Mesothelial cell of epicardium (in vitro differentiated cells): ENCODE measurements around the gene MYCBP2. TPM values are rescaled to one million over a fixed set of nuclear protein-coding genes. Genes with fewer than 3 reads are reported as not detected.
"Not testable (repeated sequence)": the region's sequence is repeated elsewhere in the genome, so short reads cannot be mapped to it uniquely, and the experiment has no call there.

Source experiments
- DNase-seq, 2 experiments: peaks; one replicate each; pipeline ENCODE4 v3.0.0; 2021; ENCODE audit warnings: low spot score in 2 of 2; ENCODE audit not compliant: unreplicated experiment in 2 of 2
- H3K27ac Mint-ChIP-seq: 2 replicates; pipeline ENCODE4 v1.8.0; 2021; ENCODE audit warnings: mixed read lengths
- H3K27me3 Mint-ChIP-seq: 2 replicates; pipeline ENCODE4 v1.8.0; 2021; ENCODE audit warnings: low read depth, mixed read lengths
- H3K36me3 Mint-ChIP-seq: 2 replicates; pipeline ENCODE4 v1.8.0; 2021; ENCODE audit warnings: mixed read lengths
- H3K4me1 Mint-ChIP-seq: 2 replicates; pipeline ENCODE4 v1.8.0; 2021; ENCODE audit warnings: mixed read lengths
- H3K4me3 Mint-ChIP-seq: 2 replicates; pipeline ENCODE4 v1.8.0; 2021; ENCODE audit warnings: mild to moderate bottlenecking, moderate library complexity, mixed read lengths
- H3K9me3 Mint-ChIP-seq: 2 replicates; pipeline ENCODE4 v1.8.0; 2021; ENCODE audit warnings: mixed read lengths
- CTCF ChIP-seq: fragments of 200-600 bp; sonication (generic); IDR thresholded peaks from one replicate; pipeline ENCODE4 v1.5.0; 2021; ENCODE audit warnings: antibody characterized with exemption; ENCODE audit not compliant: unreplicated experiment
- total RNA-seq: library from RNA; stranded (reverse); gene quantifications from 3 replicates; pipeline ENCODE4 v1.2.1, GENCODE V29; 2021

Gene MYCBP2
- total RNA-seq, 1 donor from 2014 or later, result 72.3 TPM

DNA sequence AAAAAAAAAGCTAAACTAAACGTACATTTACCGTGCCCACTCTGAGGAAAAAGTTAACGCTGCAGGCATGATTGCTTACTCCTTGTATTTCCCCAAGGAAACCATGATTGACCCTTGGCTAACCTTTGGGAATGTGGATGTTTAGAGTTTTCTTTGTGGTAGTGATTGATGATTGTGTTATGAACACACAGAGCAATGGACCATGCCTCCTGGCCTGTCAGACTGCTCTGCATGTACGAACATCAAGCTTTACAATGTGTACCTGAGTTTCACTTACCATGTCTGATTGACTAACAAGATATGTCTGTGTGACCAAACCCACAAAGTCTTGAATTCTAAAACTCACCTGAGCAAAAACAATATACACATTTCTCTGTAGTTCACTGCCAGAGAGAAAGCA lies 35.1 kb downstream of the MYCBP2 start:
- peak overlapping the region; percentile 70 for H3K27ac Mint-ChIP-seq

GRCh38 chr13:77290342-77290741 lies 36.6 kb downstream of the MYCBP2 start:
- H3K36me3 Mint-ChIP-seq, result peaks cover 53% of the 10 kb centered on the region
- H3K27me3 Mint-ChIP-seq, result no peaks in the 10 kb centered on the region
- TF ChIP-seq CTCF, result no peak
- H3K4me3 Mint-ChIP-seq, result no peak overlapping the region
- no peak overlapping the region for H3K27ac Mint-ChIP-seq
- DNase-seq, result no peak
- H3K9me3 Mint-ChIP-seq, result peaks cover 30% of the 10 kb centered on the region
- H3K4me1 Mint-ChIP-seq, result peaks cover 13% of the 10 kb centered on the region

More for the DNA sequence above, 35.1 kb downstream of the MYCBP2 start:
- TF ChIP-seq CTCF, result no peak
- Mint-ChIP-seq H3K4me3 (no peak overlapping the region), H3K4me1 (peaks cover 13% of the 10 kb centered on the region), H3K27me3 (no peaks in the 10 kb centered on the region), H3K36me3 (peaks cover 58% of the 10 kb centered on the region), H3K9me3 (peaks cover 30% of the 10 kb centered on the region)
- no peak for DNase-seq

GRCh38 chr13:77289851-77290250 lies 37.0 kb downstream of the MYCBP2 start:
- no peak for TF ChIP-seq CTCF
- H3K4me1 Mint-ChIP-seq, result peaks cover 13% of the 10 kb centered on the region
- H3K27ac Mint-ChIP-seq, result no peak overlapping the region
- DNase-seq, result no peak
- H3K36me3 Mint-ChIP-seq, result peaks cover 52% of the 10 kb centered on the region
- H3K27me3 Mint-ChIP-seq, result no peaks in the 10 kb centered on the region
- H3K4me3 Mint-ChIP-seq, result no peak overlapping the region
- peaks cover 30% of the 10 kb centered on the region for H3K9me3 Mint-ChIP-seq

DNA sequence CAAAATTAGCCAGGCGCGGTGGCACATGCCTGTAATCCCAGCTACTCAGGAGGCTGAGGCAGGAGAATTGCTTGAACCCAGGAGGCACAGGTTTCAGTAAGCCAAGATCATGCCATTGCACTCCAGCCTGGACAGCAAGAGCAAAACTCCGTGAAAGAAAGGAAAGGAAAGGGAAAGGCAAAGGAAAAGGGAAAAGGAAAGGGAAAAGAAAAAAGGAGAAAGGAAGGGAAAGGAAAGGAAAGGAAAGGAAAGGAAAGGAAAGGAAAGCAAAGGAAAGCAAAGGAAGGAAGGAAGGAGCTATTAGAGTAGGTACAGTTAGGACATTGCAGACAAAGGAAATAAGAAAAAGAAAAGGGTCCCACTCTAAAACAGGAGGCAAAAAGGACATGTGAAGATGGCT lies 41.3 kb downstream of the MYCBP2 start:
- not testable (repeated sequence) for DNase-seq, H3K4me1 Mint-ChIP-seq, H3K4me3 Mint-ChIP-seq, H3K27me3 Mint-ChIP-seq
- H3K9me3 Mint-ChIP-seq, result peaks cover 12% of the 10 kb centered on the region
- H3K27ac Mint-ChIP-seq, result peak overlapping the region; percentile 19
- peaks cover 28% of the 10 kb centered on the region for H3K36me3 Mint-ChIP-seq

DNA sequence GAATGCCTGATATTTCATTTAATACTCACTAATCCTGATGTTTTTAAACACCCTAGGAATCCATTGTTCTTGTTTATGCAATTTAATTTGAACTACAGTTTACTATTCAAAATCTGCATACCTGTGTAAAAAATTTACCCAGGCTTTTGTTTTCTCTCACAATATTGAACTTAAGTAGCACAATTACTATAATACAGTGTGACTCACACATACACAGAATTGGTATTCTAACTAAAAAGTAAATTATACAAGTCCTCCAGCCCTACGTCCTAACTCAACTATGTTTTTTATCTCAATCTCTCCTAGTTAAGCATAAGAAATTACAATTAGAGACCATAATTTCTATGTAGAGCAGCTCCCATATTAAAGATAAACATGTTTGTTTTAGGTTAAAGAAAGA lies 41.8 kb downstream of the MYCBP2 start:
- no peaks in the 10 kb centered on the region for H3K4me1 Mint-ChIP-seq
- peak overlapping the region; percentile 19 for H3K27ac Mint-ChIP-seq
- TF ChIP-seq CTCF, result no peak
- H3K36me3 Mint-ChIP-seq, result peaks cover 23% of the 10 kb centered on the region
- peaks cover 8% of the 10 kb centered on the region for H3K9me3 Mint-ChIP-seq
- no peaks in the 10 kb centered on the region for H3K27me3 Mint-ChIP-seq
- DNase-seq, result no peak
- no peak overlapping the region for H3K4me3 Mint-ChIP-seq

GRCh38 chr13:77274126-77274525 lies 52.8 kb downstream of the MYCBP2 start:
- no peaks in the 10 kb centered on the region for H3K27me3 Mint-ChIP-seq
- no peak for DNase-seq
- peaks cover 31% of the 10 kb centered on the region for H3K36me3 Mint-ChIP-seq
- H3K27ac Mint-ChIP-seq, result no peak overlapping the region
- no peaks in the 10 kb centered on the region for H3K4me1 Mint-ChIP-seq
- TF ChIP-seq CTCF, result no peak
- H3K4me3 Mint-ChIP-seq, result no peak overlapping the region
- peaks cover 4% of the 10 kb centered on the region for H3K9me3 Mint-ChIP-seq
